Upper lobe of left lung (tissue), 6 donors: Measurements from ENCODE around the gene CAPN5. TPM values are rescaled to one million over a fixed set of nuclear protein-coding genes. Genes with fewer than 3 reads are reported as not detected.

Source experiments
- ATAC-seq, 2 donors: fragments of 200-7000 bp; cut with Tn5 transposase; one replicate each; pipeline ENCODE4 v1.9.1; 2022; ENCODE audit warnings: mild to moderate bottlenecking in 2 of 2, moderate library complexity in 2 of 2; ENCODE audit not compliant: low FRiP score in 2 of 2
- DNase-seq, 2 donors: peaks; one replicate each; pipeline ENCODE4 v3.0.0-alpha.2; 2019 to 2020
- H3K27ac ChIP-seq, 4 donors: fragments of 200-600 bp; sonication (generic); one replicate each; pipeline ENCODE4 v1.5.1; 2016 to 2019
- H3K27me3 ChIP-seq, 4 donors: fragments of 200-600 bp; sonication (generic); one replicate each; pipeline ENCODE4 v1.5.1; 2017 to 2019
- H3K36me3 ChIP-seq, 4 donors: fragments of 200-600 bp; sonication (generic); one replicate each; pipeline ENCODE4 v1.5.1; 2016 to 2019
- H3K4me1 ChIP-seq, 4 donors: fragments of 200-600 bp; sonication (generic); one replicate each; pipeline ENCODE4 v1.5.1; 2018 to 2019
- H3K4me3 ChIP-seq, 4 donors: fragments of 200-600 bp; sonication (generic); one replicate each; pipeline ENCODE4 v1.5.1; 2017 to 2019; ENCODE audit warnings: mild to moderate bottlenecking in 2 of 4, moderate library complexity in 1 of 4
- H3K9me3 ChIP-seq, 4 donors: fragments of 200-600 bp; sonication (generic); one replicate each; pipeline ENCODE4 v1.5.1; 2018 to 2019
- CTCF ChIP-seq, 6 experiments: fragments of 450-650 bp in 4 of 6; fragments of 200-600 bp in 2 of 6; sonication (generic) in 2 of 6; IDR thresholded peaks; one replicate each; pipeline ENCODE4 v1.5.1; 2016 to 2019; ENCODE audit warnings: antibody characterized with exemption in 6 of 6
- EP300 ChIP-seq, 4 donors: sonication (generic); formaldehyde crosslinking; IDR thresholded peaks; one replicate each; pipeline ENCODE4 v1.5.1; 2017; ENCODE audit warnings: antibody characterized with exemption in 4 of 4, control low read depth in 2 of 4
- POLR2A ChIP-seq, 4 donors: fragments of 450-650 bp; IDR thresholded peaks; one replicate each; pipeline ENCODE4 v1.5.1; 2016 to 2017; ENCODE audit warnings: antibody characterized with exemption in 4 of 4, mild to moderate bottlenecking in 2 of 4
- POLR2AphosphoS5 ChIP-seq, 2 donors: sonication (generic); formaldehyde crosslinking; IDR thresholded peaks; one replicate each; pipeline ENCODE4 v1.5.1; 2017; ENCODE audit warnings: antibody characterized with exemption in 2 of 2
- WGBS, 2 donors: methylation state at CpG; one replicate each; pipeline ENCODE4 v1.1.5; 2017 to 2018; 5-methylcytosine and 5-hydroxymethylcytosine counted together
- total RNA-seq, 6 donors: library from RNA; depleted of rRNA in 4 of 6; stranded (reverse); fragments of >200 nt in 4 of 6; gene quantifications; one replicate each; pipeline versions ENCODE4 v1.1.0 to v1.2.1, GENCODE V29; 2016 to 2021
- donor health status: DM: no; HTN: no; CAD: no; lungs with moderate emphysema.
- donor health status: DM: no; HTN: yes; CAD: no; lungs with severe emphysema.

The CAPN5 gene
- total RNA-seq, 6 donors from 2014 or later, result 2.6 to 8.4 (median 4.4) TPM

GRCh38 chr11:77104727-77105126 lies 38.0 kb downstream of the CAPN5 start:
- no peak for DNase-seq
- 91% methylated on average over 7 of the region's 8 CpGs; no CpG with 5 or more reads in 1 of the 2 donors for WGBS, 2 donors
- no peak overlapping the region for H3K27ac ChIP-seq
- H3K4me3 ChIP-seq, result no peak overlapping the region
- no peaks in the 10 kb centered on the region for H3K9me3 ChIP-seq
- no peak for ATAC-seq
- no peaks in the 10 kb centered on the region for H3K27me3 ChIP-seq
- H3K4me1 ChIP-seq, result peaks cover 0 to 8% (median 4%) of the 10 kb centered on the region in 4 donors
- no peak for TF ChIP-seq POLR2A (IDR thresholded peaks at IDR 0.05)
- no peak for TF ChIP-seq POLR2AphosphoS5 (IDR thresholded peaks at IDR 0.05)
- no peak for TF ChIP-seq EP300 (IDR thresholded peaks at IDR 0.05)
- TF ChIP-seq CTCF (IDR thresholded peaks at IDR 0.05), result no peak
- H3K36me3 ChIP-seq, result no peaks in the 10 kb centered on the region

GRCh38 chr11:77106321-77106720 lies 39.5 kb downstream of the CAPN5 start:
- 78 to 83% methylated on average over 4 to 7 of the region's 7 CpGs for WGBS, 2 donors
- H3K27ac ChIP-seq, result no peak overlapping the region
- H3K27me3 ChIP-seq, result no peaks in the 10 kb centered on the region
- no peaks in the 10 kb centered on the region for H3K36me3 ChIP-seq
- DNase-seq (no peak), ATAC-seq (no peak)
- no peak overlapping the region for H3K4me3 ChIP-seq
- no peaks in the 10 kb centered on the region for H3K9me3 ChIP-seq
- TF ChIP-seq POLR2A (IDR thresholded peaks at IDR 0.05) (no peak), EP300 (IDR thresholded peaks at IDR 0.05) (no peak), POLR2AphosphoS5 (IDR thresholded peaks at IDR 0.05) (no peak), CTCF (IDR thresholded peaks at IDR 0.05) (no peak)
- peaks cover 0 to 8% (median 4%) of the 10 kb centered on the region in 4 donors for H3K4me1 ChIP-seq

GRCh38 chr11:77106759-77107158 lies 40.0 kb downstream of the CAPN5 start:
- DNase-seq (no peak), ATAC-seq (no peak)
- no peaks in the 10 kb centered on the region for H3K36me3 ChIP-seq
- peaks cover 0 to 8% (median 4%) of the 10 kb centered on the region in 4 donors for H3K4me1 ChIP-seq
- H3K9me3 ChIP-seq, result no peaks in the 10 kb centered on the region
- 80 to 95% methylated on average over 1 to 13 of the region's 13 CpGs for WGBS, 2 donors
- TF ChIP-seq CTCF (IDR thresholded peaks at IDR 0.05) (no peak), POLR2A (IDR thresholded peaks at IDR 0.05) (no peak), POLR2AphosphoS5 (IDR thresholded peaks at IDR 0.05) (no peak), EP300 (IDR thresholded peaks at IDR 0.05) (no peak)
- H3K27ac ChIP-seq, result no peak overlapping the region
- H3K4me3 ChIP-seq, result no peak overlapping the region
- H3K27me3 ChIP-seq, result no peaks in the 10 kb centered on the region

- DNase-seq, result peak in 1 of 2 donors; percentile 37
Measured at GRCh38 chr11:77107950-77108349, 41.2 kb downstream of the CAPN5 start.

More at GRCh38 chr11:77107950-77108349, 41.2 kb downstream of the CAPN5 start:
- ATAC-seq, result no peak
- 55% methylated on average over 3 of the region's 3 CpGs; no CpG with 5 or more reads in 1 of the 2 donors for WGBS, 2 donors
- Histone ChIP-seq H3K27ac (no peak overlapping the region), H3K36me3 (no peaks in the 10 kb centered on the region), H3K27me3 (no peaks in the 10 kb centered on the region), H3K9me3 (no peaks in the 10 kb centered on the region), H3K4me1 (peaks cover 0 to 8% (median 4%) of the 10 kb centered on the region in 4 donors), H3K4me3 (no peak overlapping the region)
- TF ChIP-seq CTCF (IDR thresholded peaks at IDR 0.05), result no peak
- TF ChIP-seq POLR2AphosphoS5 (IDR thresholded peaks at IDR 0.05), result no peak
- no peak for TF ChIP-seq POLR2A (IDR thresholded peaks at IDR 0.05)
- TF ChIP-seq EP300 (IDR thresholded peaks at IDR 0.05), result no peak
